ENCODE data around the gene SAT2.

Gene SAT2

GRCh38 chr17:7589204-7589868, 38.3 kb downstream of the SAT2 start:
- Histone ChIP-seq H3K9me3 (ENCODE audit: severe bottlenecking) (no peaks in the 10 kb centered on the region), H3K4me1 (ENCODE audit: insufficient read depth, poor library complexity, severe bottlenecking) (peaks cover 17% of the 10 kb centered on the region), H3K27me3 (ENCODE audit: insufficient read depth, poor library complexity, severe bottlenecking) (no peaks in the 10 kb centered on the region), H3K36me3 (ENCODE audit: low read depth) (peaks cover 58% of the 10 kb centered on the region), H3K27ac (ENCODE audit: poor library complexity, severe bottlenecking) (peak overlapping the region; percentile 97), H3K4me3 (ENCODE audit: severe bottlenecking) (peak overlapping the region; percentile 66)
- ATAC-seq (ENCODE audit: low read depth) (peak; percentile 55), DNase-seq (ENCODE audit: low spot score) (peak; percentile 89)
- TF ChIP-seq CTCF (IDR thresholded peaks at IDR 0.05; ENCODE audit: poor library complexity, severe bottlenecking) = peak; percentile 96

- DNase-seq (ENCODE audit: low spot score) (no peak), ATAC-seq (ENCODE audit: low read depth) (peak; percentile 3; the same call in 2 of the 3 replicates)
- Histone ChIP-seq H3K9me3 (ENCODE audit: severe bottlenecking) (no peaks in the 10 kb centered on the region), H3K27me3 (ENCODE audit: insufficient read depth, poor library complexity, severe bottlenecking) (no peaks in the 10 kb centered on the region), H3K4me1 (ENCODE audit: insufficient read depth, poor library complexity, severe bottlenecking) (peaks cover 17% of the 10 kb centered on the region), H3K36me3 (ENCODE audit: low read depth) (peaks cover 52% of the 10 kb centered on the region), H3K4me3 (ENCODE audit: severe bottlenecking) (peak overlapping the region; percentile 66), H3K27ac (ENCODE audit: poor library complexity, severe bottlenecking) (peak overlapping the region; percentile 97)
- no peak for TF ChIP-seq CTCF (IDR thresholded peaks at IDR 0.05; ENCODE audit: poor library complexity, severe bottlenecking)
These were observed 38.9 kb downstream of the SAT2 start for GRCh38 chr17:7588553-7589203.

GRCh38 chr17:7587420-7588151, 40.0 kb downstream of the SAT2 start:
- H3K27me3 ChIP-seq (ENCODE audit: insufficient read depth, poor library complexity, severe bottlenecking) = no peaks in the 10 kb centered on the region
- H3K9me3 ChIP-seq (ENCODE audit: severe bottlenecking) = no peaks in the 10 kb centered on the region
- ATAC-seq (ENCODE audit: low read depth) = peak; percentile 33
- peak overlapping the region; percentile 97 for H3K27ac ChIP-seq (ENCODE audit: poor library complexity, severe bottlenecking)
- H3K36me3 ChIP-seq (ENCODE audit: low read depth) = peaks cover 41% of the 10 kb centered on the region
- no peak for TF ChIP-seq CTCF (IDR thresholded peaks at IDR 0.05; ENCODE audit: poor library complexity, severe bottlenecking)
- peak; percentile 86 for DNase-seq (ENCODE audit: low spot score)
- peaks cover 24% of the 10 kb centered on the region for H3K4me1 ChIP-seq (ENCODE audit: insufficient read depth, poor library complexity, severe bottlenecking)
- H3K4me3 ChIP-seq (ENCODE audit: severe bottlenecking) = peak overlapping the region; percentile 66

- ATAC-seq (ENCODE audit: low read depth) (no peak), DNase-seq (ENCODE audit: low spot score) (no peak)
- peak; percentile 71 for TF ChIP-seq CTCF (IDR thresholded peaks at IDR 0.05; ENCODE audit: poor library complexity, severe bottlenecking)
- Histone ChIP-seq H3K36me3 (ENCODE audit: low read depth) (peaks cover 33% of the 10 kb centered on the region), H3K27ac (ENCODE audit: poor library complexity, severe bottlenecking) (peak overlapping the region; percentile 97), H3K4me3 (ENCODE audit: severe bottlenecking) (peak overlapping the region; percentile 66), H3K27me3 (ENCODE audit: insufficient read depth, poor library complexity, severe bottlenecking) (no peaks in the 10 kb centered on the region), H3K9me3 (ENCODE audit: severe bottlenecking) (no peaks in the 10 kb centered on the region), H3K4me1 (ENCODE audit: insufficient read depth, poor library complexity, severe bottlenecking) (peaks cover 24% of the 10 kb centered on the region)
These were observed 40.8 kb downstream of the SAT2 start for GRCh38 chr17:7586673-7587419.
